ENCODE data around the gene VSIG10L.

VSIG10L gene

GRCh38 chr19:51341976-51342580, at the start of gene VSIG10L:
Gene VSIG10L (minus strand): TSS chr19:51342139. CDS start chr19:51342124, 15 bp downstream.
- no peak for DNase-seq

DNA sequence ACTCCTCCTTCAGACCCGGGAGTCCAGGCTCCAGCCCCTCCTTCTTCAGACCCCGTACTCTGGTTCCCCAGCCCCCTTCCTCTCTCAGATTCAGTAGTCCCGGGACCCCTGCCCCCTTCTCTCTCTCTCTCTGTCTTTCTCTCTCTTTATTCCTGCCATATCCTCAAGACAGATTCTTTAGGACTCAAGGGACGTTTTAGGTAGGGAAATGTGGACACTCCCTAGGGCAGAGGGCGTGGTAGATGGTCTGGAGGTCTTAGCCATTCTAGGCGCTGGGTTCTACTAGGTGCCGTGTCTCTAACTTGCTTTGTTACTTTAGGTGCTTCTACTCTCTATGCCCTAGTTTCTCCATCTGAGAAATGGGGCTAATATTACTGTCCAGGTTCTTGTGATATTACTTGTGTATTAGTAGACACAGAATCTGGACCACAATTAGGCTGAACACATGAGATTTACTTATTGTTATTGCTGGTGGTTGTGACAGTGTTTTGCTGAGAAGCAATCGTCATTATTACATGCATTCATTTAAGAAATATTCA, 49.2 kb upstream of the VSIG10L start:
- DNase-seq = no peak

GRCh38 chr19:51389143-51389542, 47.2 kb upstream of the VSIG10L start:
- no peak for DNase-seq

DNA sequence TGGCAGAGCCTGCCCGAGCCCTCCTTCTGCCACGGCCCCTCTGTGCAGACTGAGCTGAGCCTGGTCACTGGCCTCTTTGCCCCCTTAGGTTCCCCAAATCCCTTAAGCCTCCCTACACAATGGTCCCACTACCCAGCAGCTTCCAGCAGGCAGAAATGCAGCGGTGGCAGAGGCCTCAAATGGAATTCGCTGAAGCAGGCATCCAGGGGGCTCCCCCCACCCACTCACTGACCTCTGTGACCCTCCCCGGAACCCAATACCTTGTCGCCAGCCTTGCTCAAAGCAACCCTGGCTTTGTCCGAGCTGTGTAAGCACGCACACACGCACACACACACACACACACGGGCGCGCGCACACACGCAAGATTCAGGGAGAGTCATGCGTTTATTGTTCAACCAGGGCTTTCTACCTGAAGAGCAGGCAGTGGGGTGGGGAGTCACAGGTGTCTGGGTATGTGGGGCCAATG, 46.0 kb upstream of the VSIG10L start, which contains the start of gene LIM2:
Gene LIM2, minus strand, starts transcription at position 51 of the 466 bp plus-strand sequence. CDS start 531 bp downstream, outside the sequence.
- no peak for DNase-seq

- no peak for DNase-seq
Measured at GRCh38 chr19:51386882-51387520, 45.1 kb upstream of the VSIG10L start.

DNA sequence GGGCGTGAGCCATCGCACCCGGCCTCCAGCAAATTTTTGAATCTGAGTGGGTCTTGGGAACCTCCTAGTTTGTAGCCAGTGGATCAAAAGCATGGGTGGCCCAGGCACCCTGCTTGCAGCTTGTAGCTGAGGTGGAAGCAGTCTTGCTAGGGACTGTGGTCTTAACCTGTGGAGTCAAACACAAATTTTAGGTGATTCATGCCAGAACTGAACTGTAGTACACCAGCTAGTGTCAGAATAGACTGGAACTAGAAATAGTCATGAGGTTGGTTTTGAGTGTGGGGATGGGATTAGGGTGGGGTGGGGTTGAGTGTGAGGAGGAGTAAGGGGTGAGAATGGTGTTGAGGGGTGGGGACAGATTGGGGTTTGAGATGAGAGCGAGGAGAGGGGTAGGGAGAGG, 40.1 kb upstream of the VSIG10L start:
- DNase-seq = no peak

GRCh38 chr19:51380379-51380778, 38.4 kb upstream of the VSIG10L start:
- DNase-seq = no peak

DNA sequence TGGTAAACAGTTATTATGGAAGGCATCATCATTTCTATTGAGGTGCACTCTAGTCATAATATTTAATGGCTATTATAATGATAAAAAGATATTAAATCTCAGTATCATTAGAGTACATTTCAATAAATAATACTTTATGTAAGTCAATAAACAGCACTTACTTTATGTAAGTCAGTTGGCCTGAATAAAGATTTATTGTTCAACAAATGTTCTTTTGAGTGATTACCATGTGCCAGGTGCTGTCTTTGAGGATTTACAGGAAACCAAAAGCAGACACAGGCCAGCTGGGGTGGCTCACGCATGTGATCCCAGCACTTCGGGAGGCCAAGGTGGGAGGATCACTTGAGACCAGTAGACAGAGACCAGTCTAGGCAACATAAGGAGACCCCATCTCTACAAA, 35.5 kb upstream of the VSIG10L start:
- no peak for DNase-seq

DNA sequence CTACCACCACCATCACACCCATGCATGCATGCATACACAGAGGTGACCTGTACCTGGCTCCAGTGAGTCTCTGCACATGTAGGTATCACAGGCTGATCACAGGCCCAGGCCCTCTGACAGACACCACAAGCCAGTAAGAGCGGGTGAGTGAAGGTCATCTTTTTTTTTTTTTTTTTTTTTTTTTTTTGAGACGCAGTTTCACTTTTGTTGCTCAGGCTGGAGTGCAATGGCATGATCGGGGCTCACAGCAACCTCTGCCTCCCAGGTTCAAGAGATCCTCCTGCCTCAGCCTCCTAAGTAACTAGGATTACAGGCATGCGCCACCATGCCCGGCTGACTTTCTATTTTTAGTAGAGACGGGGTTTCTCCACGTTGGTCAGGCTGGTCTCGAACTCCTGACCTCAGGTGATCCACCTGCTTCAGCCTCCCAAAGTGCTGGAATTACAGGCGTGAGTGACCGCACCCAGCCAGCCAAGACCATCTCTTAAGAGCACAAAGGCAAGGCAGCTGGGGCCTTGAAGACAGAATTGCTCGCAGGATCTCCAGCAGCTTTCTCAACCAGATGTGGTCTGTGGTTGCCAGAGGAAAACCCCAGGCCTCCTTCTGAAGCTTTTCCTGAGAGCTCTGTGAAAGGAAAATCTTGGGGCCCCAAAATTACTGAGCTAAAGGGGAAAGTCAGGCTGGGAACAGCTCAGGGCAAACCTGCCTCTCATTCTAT, 33.7 kb upstream of the VSIG10L start:
- no peak for DNase-seq

GRCh38 chr19:51372649-51373504, 30.9 kb upstream of the VSIG10L start, which contains the start of gene NKG7:
Gene NKG7 (minus strand): TSS chr19:51372654. CDS start chr19:51372535, 119 bp downstream.
- DNase-seq = peak; percentile 58

- DNase-seq = no peak
Measured at GRCh38 chr19:51372021-51372648, 30.2 kb upstream of the VSIG10L start.

DNA sequence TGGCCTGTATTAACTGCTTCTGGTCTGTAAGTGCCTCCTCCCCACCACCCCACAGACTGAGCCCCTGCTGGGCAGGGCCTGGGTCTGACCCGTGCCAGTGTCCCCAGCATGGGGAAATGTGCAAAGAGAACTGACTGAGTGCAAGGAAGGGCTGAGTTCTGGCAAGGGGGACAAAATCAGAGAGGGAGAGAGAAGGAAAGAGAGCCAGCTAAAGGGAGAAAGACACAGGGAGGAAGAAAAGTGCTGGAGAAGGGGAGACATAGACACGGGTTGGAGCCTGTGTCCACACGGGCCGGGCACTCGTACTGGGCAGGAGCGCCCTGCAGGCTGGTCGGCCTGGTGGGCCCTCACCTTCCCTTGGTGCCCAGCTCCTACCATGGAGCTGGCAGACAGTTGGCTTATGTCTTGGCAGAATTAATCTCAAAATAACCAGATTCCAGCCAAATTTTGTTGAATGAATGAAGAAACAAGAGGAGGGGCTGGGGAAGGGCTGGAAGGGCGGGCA, 29.3 kb upstream of the VSIG10L start:
- no peak for DNase-seq

DNA sequence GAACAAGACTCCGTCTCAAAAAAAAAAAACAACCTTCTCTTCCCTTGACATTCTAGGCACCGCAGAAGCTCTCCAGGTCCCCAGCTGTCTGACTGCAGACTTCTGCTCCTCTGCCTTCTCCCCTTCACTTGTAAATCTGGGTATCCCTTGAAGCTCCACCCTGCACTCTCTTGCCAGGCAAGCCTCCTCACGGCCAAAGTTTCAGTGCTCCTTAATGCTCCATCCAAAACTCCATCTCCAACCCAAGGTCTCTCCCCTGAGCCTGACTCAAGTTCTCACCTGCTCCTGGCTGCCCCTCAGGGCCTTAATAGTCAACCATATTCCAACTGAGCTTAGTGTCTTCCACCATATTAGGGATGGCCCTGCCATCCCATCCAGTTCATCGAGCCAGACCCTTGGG, 28.3 kb upstream of the VSIG10L start:
- DNase-seq = no peak

GRCh38 chr19:51368366-51369282, 26.7 kb upstream of the VSIG10L start, which contains the start of gene CLDND2:
Gene CLDND2 (minus strand): TSS chr19:51369003. CDS start chr19:51368577, 426 bp downstream.
- DNase-seq = no peak

- DNase-seq = peak; percentile 96
Measured at GRCh38 chr19:51367565-51368365, 25.8 kb upstream of the VSIG10L start.

DNA sequence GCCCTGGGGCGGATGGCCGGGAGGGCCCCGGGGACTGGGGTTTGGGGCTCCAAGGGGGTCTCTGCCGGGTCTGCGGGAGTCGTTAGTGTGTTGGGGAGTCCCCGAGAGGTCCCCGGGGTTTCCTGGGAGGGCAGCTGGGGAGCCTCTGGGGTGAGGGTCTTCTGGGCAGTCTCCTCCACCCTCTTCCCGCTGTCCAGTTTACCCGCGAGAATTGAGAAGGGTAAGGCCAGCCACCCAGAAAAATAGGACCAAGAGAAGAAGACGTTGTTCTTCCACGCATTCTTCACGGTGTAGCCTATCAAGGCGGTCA, 25.3 kb upstream of the VSIG10L start:
- no peak for DNase-seq

DNA sequence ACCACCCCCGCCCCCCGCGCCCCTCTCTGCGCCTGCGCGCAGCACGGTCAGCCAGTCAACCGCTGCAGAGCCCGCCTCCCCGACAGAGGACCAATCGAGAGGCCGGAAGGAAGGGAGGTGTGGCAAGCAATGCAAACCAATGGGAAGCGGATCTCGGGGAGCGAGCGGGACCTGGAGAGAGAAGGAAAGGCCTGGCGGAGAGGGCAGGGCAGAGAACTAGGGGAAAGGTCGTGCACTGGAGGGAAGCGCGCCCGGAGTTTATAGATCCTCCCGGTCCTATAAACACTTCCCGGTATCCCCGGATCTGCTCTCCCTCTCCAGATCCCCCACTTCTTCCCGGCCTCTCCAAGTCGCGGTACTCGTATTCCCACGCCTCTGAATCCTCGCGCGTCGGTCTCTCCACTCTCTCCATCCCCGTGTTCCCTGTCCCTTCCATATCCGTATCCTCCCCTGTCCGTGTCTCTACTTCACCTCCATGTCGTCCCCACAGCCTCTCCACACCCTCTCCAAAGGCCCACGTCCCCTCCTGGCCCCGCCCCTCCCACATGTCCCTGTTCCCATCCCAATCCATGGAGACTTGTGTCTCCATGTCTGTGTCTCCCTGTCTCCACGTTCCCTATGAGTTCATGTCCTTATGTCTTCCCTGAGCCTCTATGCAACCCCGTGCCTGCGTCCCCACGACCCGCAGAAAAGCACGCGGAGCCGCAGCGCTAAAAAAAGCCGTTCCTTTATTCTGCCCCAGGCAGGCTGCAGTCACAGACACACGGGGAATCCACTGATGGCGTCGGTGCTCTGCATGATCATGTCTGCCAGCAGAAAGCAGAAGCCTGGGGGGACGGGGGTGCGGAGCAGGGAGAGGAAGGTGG, 24.7 kb upstream of the VSIG10L start:
- peak; percentile 92 for DNase-seq

DNA sequence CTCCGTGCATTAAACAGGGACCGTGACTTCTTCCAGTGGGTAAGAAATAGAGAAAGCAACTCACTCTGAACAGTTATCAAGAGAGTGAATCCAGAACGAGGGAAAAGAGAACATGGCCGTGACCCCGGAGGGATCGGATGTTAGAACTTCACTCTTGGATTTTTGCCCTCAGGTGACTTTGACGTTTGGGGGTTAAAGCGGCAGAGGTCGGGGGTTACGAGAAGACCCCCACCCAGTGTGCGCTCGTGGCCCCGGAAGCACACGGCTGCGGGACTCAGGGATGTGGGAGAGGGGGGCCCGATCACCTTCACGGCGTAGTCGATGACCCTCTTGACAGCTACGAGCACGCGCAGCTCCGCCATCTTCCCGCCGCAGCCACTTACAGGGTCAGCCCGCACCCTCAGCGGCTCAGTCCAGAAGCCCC, 24.0 kb upstream of the VSIG10L start, which contains the start of gene ETFB:
Gene ETFB, minus strand, starts transcription at position 424 of the 424 bp plus-strand sequence. Its CDS starts 62 bp downstream, at position 362.
- DNase-seq = no peak
